Measurements from ENCODE around the gene MRPS10. TPM values are rescaled to one million over a fixed set of nuclear protein-coding genes. Genes with fewer than 3 reads are reported as not detected.

The MRPS10 gene
- total RNA-seq, 1 donor from 2014 or later: 32.1 TPM

DNA sequence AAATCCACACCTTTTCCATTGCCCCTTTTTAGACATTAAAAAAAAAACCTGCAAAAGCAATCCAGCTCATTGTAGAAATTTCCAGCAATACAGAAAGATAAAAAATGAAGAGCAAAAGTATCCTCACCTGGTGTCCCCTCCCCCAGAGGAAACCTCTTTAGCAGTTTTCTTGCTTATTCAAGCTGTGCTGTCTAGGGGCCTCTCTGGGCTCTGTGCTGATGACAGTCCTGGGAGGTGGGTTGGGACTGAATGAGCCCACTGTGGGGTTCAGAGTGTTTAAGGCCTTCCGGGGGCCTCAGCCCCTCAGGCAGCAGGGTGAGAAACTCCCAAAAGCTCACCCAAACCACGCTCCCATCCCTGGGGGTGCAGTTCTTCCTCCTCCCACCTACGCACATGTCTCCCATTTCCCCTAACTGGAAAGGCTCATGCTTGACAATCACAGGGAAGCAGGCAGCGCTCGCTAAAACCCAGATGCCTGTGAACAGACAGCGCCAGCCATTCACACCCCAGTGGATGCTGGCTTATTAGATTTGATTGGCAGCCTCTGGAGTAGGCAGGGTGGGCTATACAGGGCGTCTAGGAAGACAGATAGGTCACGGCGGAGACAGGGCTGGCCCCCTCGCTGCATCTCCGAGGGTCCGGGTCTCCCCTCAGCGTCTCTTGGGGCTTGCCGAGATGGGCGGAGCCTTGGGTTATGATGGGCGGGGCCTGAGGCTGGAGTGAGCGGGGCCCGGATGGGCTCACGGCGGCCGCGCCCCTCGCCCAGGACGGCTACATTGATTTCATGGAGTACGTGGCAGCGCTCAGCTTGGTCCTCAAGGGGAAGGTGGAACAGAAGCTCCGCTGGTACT lies 39.9 kb downstream of the MRPS10 start:
- peaks cover 5% of the 10 kb centered on the region for H3K4me1 ChIP-seq (ENCODE audit: insufficient read depth, low read length)
- no peak overlapping the region for H3K9ac ChIP-seq (ENCODE audit: low read length)
- peaks cover 2% of the 10 kb centered on the region for H3K4me1 Mint-ChIP-seq (ENCODE audit: low read depth, unreplicated experiment)
- H3K4me3 Mint-ChIP-seq (ENCODE audit: unreplicated experiment): peak overlapping the region; percentile 57
- H4K20me1 ChIP-seq (ENCODE audit: insufficient read depth, low read length): no peaks in the 10 kb centered on the region
- H3K27ac Mint-ChIP-seq (ENCODE audit: unreplicated experiment): no peak overlapping the region
- H3K9me3 Mint-ChIP-seq (ENCODE audit: unreplicated experiment): no peaks in the 10 kb centered on the region
- H3K36me3 Mint-ChIP-seq (ENCODE audit: low read depth, unreplicated experiment): peaks cover 4% of the 10 kb centered on the region
- peak overlapping the region; percentile 12 for H3K4me3 ChIP-seq (ENCODE audit: insufficient read depth, low read depth, low read length)
- H3K79me2 ChIP-seq (ENCODE audit: insufficient read depth, low read length): no peaks in the 10 kb centered on the region
- peaks cover 15% of the 10 kb centered on the region for H3K27me3 Mint-ChIP-seq (ENCODE audit: low read depth, unreplicated experiment)
- DNase-seq (ENCODE audit: low read depth) (no peak), FAIRE-seq (no peak)
- TF ChIP-seq, protein P1, sequence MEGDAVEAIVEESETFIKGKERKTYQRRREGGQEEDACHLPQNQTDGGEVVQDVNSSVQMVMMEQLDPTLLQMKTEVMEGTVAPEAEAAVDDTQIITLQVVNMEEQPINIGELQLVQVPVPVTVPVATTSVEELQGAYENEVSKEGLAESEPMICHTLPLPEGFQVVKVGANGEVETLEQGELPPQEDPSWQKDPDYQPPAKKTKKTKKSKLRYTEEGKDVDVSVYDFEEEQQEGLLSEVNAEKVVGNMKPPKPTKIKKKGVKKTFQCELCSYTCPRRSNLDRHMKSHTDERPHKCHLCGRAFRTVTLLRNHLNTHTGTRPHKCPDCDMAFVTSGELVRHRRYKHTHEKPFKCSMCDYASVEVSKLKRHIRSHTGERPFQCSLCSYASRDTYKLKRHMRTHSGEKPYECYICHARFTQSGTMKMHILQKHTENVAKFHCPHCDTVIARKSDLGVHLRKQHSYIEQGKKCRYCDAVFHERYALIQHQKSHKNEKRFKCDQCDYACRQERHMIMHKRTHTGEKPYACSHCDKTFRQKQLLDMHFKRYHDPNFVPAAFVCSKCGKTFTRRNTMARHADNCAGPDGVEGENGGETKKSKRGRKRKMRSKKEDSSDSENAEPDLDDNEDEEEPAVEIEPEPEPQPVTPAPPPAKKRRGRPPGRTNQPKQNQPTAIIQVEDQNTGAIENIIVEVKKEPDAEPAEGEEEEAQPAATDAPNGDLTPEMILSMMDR (IDR thresholded peaks at IDR 0.05; ENCODE audit: insufficient read depth, low read depth, low read length): no peak
- peak overlapping the region; percentile 77 for H3K4me2 ChIP-seq (ENCODE audit: low read length)
- no peaks in the 10 kb centered on the region for H3K36me3 ChIP-seq (ENCODE audit: insufficient read depth, low read length)
- H2AFZ ChIP-seq (ENCODE audit: low read depth, low read length): peak overlapping the region; percentile 67
- H3K27ac ChIP-seq (ENCODE audit: low read depth, low read length): no peak overlapping the region
- no peaks in the 10 kb centered on the region for H3K9me3 ChIP-seq (ENCODE audit: insufficient read depth, low read depth, low read length)
- H3K27me3 ChIP-seq (ENCODE audit: insufficient read depth, low read length): peaks cover 2% of the 10 kb centered on the region

DNA sequence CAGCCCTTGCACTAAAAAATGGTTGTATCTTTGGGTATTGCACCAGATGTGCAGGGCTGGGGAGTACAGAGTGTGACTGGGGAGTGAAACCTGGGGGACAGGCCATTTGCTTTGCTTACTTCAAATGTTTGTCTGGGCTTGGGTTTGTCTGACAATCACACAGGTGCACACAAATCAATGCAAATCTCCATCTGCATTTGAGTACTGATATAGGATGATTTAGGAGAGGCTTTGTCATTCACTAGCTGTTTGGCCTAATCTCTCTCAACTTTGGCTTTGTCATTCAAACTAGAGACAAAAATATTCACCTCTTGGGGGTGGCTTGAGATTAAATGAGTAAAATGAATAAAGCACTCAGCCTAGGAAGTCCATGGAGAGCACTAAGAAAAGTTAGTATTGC lies 40.7 kb downstream of the MRPS10 start:
- Mint-ChIP-seq H3K36me3 (ENCODE audit: low read depth, unreplicated experiment) (peaks cover 4% of the 10 kb centered on the region), H3K27ac (ENCODE audit: unreplicated experiment) (no peak overlapping the region), H3K4me3 (ENCODE audit: unreplicated experiment) (no peak overlapping the region), H3K9me3 (ENCODE audit: unreplicated experiment) (no peaks in the 10 kb centered on the region), H3K4me1 (ENCODE audit: low read depth, unreplicated experiment) (peaks cover 2% of the 10 kb centered on the region), H3K27me3 (ENCODE audit: low read depth, unreplicated experiment) (peaks cover 17% of the 10 kb centered on the region)
- Histone ChIP-seq H3K27me3 (ENCODE audit: insufficient read depth, low read length) (peaks cover 2% of the 10 kb centered on the region), H3K4me2 (ENCODE audit: low read length) (no peak overlapping the region), H3K27ac (ENCODE audit: low read depth, low read length) (no peak overlapping the region), H3K9ac (ENCODE audit: low read length) (no peak overlapping the region), H3K79me2 (ENCODE audit: insufficient read depth, low read length) (no peaks in the 10 kb centered on the region), H3K4me1 (ENCODE audit: insufficient read depth, low read length) (peaks cover 5% of the 10 kb centered on the region), H4K20me1 (ENCODE audit: insufficient read depth, low read length) (no peaks in the 10 kb centered on the region), H3K36me3 (ENCODE audit: insufficient read depth, low read length) (no peaks in the 10 kb centered on the region), H2AFZ (ENCODE audit: low read depth, low read length) (no peak overlapping the region), H3K4me3 (ENCODE audit: insufficient read depth, low read depth, low read length) (no peak overlapping the region), H3K9me3 (ENCODE audit: insufficient read depth, low read depth, low read length) (no peaks in the 10 kb centered on the region)
- TF ChIP-seq, protein P1 (IDR thresholded peaks at IDR 0.05; ENCODE audit: insufficient read depth, low read depth, low read length): no peak
- TF ChIP-seq EZH2 (IDR thresholded peaks at IDR 0.05; ENCODE audit: insufficient read depth, low read length): no peak
- no peak for FAIRE-seq
- no peak for DNase-seq (ENCODE audit: low read depth)

DNA sequence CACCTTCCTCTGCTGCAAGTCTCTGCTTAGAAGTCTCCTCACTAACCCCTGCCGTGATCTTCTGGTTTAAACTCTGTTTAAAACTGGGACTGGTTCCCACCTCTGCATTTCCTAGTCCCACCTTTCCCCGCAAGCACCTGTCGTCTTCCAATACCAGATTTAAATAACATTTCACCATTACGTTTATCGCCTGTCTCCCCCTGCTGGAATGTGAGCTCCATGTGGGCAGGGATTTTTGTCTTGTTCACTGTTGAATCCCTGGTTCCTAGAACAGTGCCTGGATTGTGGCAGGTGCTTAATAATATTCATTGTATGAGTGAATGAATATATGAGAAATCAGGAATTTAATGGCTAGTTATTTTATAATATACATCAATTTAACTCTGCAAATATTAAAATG lies 41.8 kb downstream of the MRPS10 start:
- no peak overlapping the region for H3K4me3 Mint-ChIP-seq (ENCODE audit: unreplicated experiment)
- TF ChIP-seq, protein P1 (IDR thresholded peaks at IDR 0.05; ENCODE audit: insufficient read depth, low read depth, low read length): peak; percentile 18
- TF ChIP-seq EZH2 (IDR thresholded peaks at IDR 0.05; ENCODE audit: insufficient read depth, low read length): no peak
- Histone ChIP-seq H3K9me3 (ENCODE audit: insufficient read depth, low read depth, low read length) (no peaks in the 10 kb centered on the region), H3K4me1 (ENCODE audit: insufficient read depth, low read length) (peaks cover 5% of the 10 kb centered on the region), H3K9ac (ENCODE audit: low read length) (no peak overlapping the region), H3K4me3 (ENCODE audit: insufficient read depth, low read depth, low read length) (no peak overlapping the region), H3K36me3 (ENCODE audit: insufficient read depth, low read length) (no peaks in the 10 kb centered on the region), H2AFZ (ENCODE audit: low read depth, low read length) (no peak overlapping the region), H4K20me1 (ENCODE audit: insufficient read depth, low read length) (no peaks in the 10 kb centered on the region), H3K27ac (ENCODE audit: low read depth, low read length) (no peak overlapping the region), H3K4me2 (ENCODE audit: low read length) (no peak overlapping the region), H3K79me2 (ENCODE audit: insufficient read depth, low read length) (no peaks in the 10 kb centered on the region), H3K27me3 (ENCODE audit: insufficient read depth, low read length) (peaks cover 2% of the 10 kb centered on the region)
- no peak for FAIRE-seq
- no peak overlapping the region for H3K27ac Mint-ChIP-seq (ENCODE audit: unreplicated experiment)
- no peaks in the 10 kb centered on the region for H3K9me3 Mint-ChIP-seq (ENCODE audit: unreplicated experiment)
- DNase-seq (ENCODE audit: low read depth): no peak
- H3K4me1 Mint-ChIP-seq (ENCODE audit: low read depth, unreplicated experiment): peaks cover 2% of the 10 kb centered on the region
- peaks cover 17% of the 10 kb centered on the region for H3K27me3 Mint-ChIP-seq (ENCODE audit: low read depth, unreplicated experiment)
- peaks cover 4% of the 10 kb centered on the region for H3K36me3 Mint-ChIP-seq (ENCODE audit: low read depth, unreplicated experiment)

Measured in astrocyte (in vitro differentiated cells and primary cell).